Stomach smooth muscle (tissue), 2 donors: Measurements from ENCODE around the gene RECK.

Experiments used
- H3K27ac ChIP-seq: one replicate; pipeline ENCODE4 v1.7.0; 2013; ENCODE audit warnings: mild to moderate bottlenecking, low read length, inconsistent platforms
- H3K27me3 ChIP-seq, 2 donors: one replicate each; pipeline ENCODE4 v1.7.0; 2013; ENCODE audit warnings: low read length in 2 of 2; ENCODE audit not compliant: insufficient read depth in 2 of 2, control insufficient read depth in 1 of 2
- H3K36me3 ChIP-seq, 2 donors: one replicate each; pipeline ENCODE4 v1.7.0; 2013; ENCODE audit warnings: low read length in 2 of 2; ENCODE audit not compliant: control insufficient read depth in 2 of 2, insufficient read depth in 2 of 2
- H3K4me1 ChIP-seq: one replicate; pipeline ENCODE4 v1.7.0; 2013; ENCODE audit warnings: low read length; ENCODE audit not compliant: control insufficient read depth, insufficient read depth
- H3K4me3 ChIP-seq, 2 donors: one replicate each; pipeline ENCODE4 v1.7.0; 2013; ENCODE audit warnings: low read length in 2 of 2
- H3K9ac ChIP-seq, 2 donors: one replicate each; pipeline ENCODE4 v1.7.0; 2013; ENCODE audit warnings: low read length in 2 of 2, mild to moderate bottlenecking in 1 of 2
- H3K9me3 ChIP-seq, 2 donors: one replicate each; pipeline ENCODE4 v1.7.0; 2013; ENCODE audit warnings: low read length in 2 of 2; ENCODE audit not compliant: control insufficient read depth in 2 of 2
- donor health status: healthy.
- donor health status: Pancreatic carcinoma.

Gene RECK

GRCh38 chr9:36138496-36138895, 101.8 kb downstream of the RECK start:
- peak overlapping the region in 1 of 2 donors; percentile 29 for H3K9ac ChIP-seq
- peaks cover 68% of the 10 kb centered on the region for H3K4me1 ChIP-seq
- no peaks in the 10 kb centered on the region for H3K9me3 ChIP-seq
- H3K4me3 ChIP-seq, result peak overlapping the region; percentile 32 to 35
- H3K27me3 ChIP-seq, result no peaks in the 10 kb centered on the region
- no peak overlapping the region for H3K27ac ChIP-seq
- no peaks in the 10 kb centered on the region for H3K36me3 ChIP-seq

- H3K36me3 ChIP-seq, result no peaks in the 10 kb centered on the region
- H3K4me3 ChIP-seq, result peak overlapping the region in 1 of 2 donors; percentile 32
- peaks cover 72% of the 10 kb centered on the region for H3K4me1 ChIP-seq
- H3K27ac ChIP-seq, result no peak overlapping the region
- H3K9ac ChIP-seq, result peak overlapping the region in 1 of 2 donors; percentile 29
- H3K27me3 ChIP-seq, result no peaks in the 10 kb centered on the region
- H3K9me3 ChIP-seq, result no peaks in the 10 kb centered on the region
Measured at GRCh38 chr9:36138901-36139300, 102.2 kb downstream of the RECK start.

- no peaks in the 10 kb centered on the region for H3K9me3 ChIP-seq
- H3K9ac ChIP-seq, result peak overlapping the region; percentile 29 to 61
- no peaks in the 10 kb centered on the region for H3K27me3 ChIP-seq
- peak overlapping the region in 1 of 2 donors; percentile 47 for H3K4me3 ChIP-seq
- peaks cover 80% of the 10 kb centered on the region for H3K4me1 ChIP-seq
- H3K36me3 ChIP-seq, result peaks cover 5 to 6% of the 10 kb centered on the region in 2 donors
- peak overlapping the region; percentile 96 for H3K27ac ChIP-seq
Measured at GRCh38 chr9:36140086-36141084, 103.7 kb downstream of the RECK start.

DNA sequence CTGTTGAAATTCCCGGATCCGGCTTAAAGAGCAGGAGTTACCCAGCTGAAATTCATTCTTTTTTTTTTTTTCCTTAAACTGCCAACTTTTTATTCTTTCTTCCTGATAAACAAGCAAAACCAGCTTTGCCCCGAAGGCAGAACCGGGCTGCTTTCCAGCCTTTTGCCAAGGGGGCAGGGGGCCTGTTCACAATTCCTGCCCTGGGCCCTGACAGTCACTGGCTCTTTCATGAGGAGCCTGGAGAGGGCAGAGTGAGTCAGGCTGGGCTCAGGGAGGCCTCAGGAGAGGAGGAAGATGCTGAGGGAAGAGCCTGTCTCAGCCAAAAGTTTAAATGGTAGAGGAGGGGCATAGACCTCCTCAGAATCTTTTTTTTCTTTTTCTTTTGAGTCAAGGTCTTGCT, 104.6 kb downstream of the RECK start:
- peaks cover 6 to 10% of the 10 kb centered on the region in 2 donors for H3K36me3 ChIP-seq
- H3K9me3 ChIP-seq, result no peaks in the 10 kb centered on the region
- H3K27me3 ChIP-seq, result no peaks in the 10 kb centered on the region
- peak overlapping the region; percentile 96 for H3K27ac ChIP-seq
- H3K4me3 ChIP-seq, result no peak overlapping the region
- peak overlapping the region in 1 of 2 donors; percentile 61 for H3K9ac ChIP-seq
- H3K4me1 ChIP-seq, result peaks cover 74% of the 10 kb centered on the region

DNA sequence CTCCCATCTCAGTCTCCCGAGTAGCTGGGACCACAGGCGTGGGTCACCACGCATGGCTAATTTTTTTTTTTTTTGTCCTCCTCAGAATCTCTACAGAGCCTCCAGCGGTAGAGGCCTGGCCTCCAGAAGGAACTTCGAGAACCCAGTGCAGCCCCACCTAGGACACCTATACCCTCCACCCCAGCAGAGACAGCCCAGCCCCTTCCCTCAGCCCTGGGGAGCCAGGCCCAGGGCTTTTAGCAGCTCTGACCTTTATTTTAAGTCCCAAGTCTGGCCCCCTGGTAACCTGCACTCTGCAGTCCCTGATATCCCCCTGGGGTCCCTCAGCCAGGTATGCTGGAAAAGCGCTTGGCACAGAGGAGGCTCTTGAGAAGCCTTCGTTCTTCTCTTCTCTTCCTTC, 105.0 kb downstream of the RECK start:
- peak overlapping the region in 1 of 2 donors; percentile 61 for H3K9ac ChIP-seq
- H3K27ac ChIP-seq, result peak overlapping the region; percentile 96
- H3K27me3 ChIP-seq, result no peaks in the 10 kb centered on the region
- peaks cover 77% of the 10 kb centered on the region for H3K4me1 ChIP-seq
- peaks cover 6 to 10% of the 10 kb centered on the region in 2 donors for H3K36me3 ChIP-seq
- no peaks in the 10 kb centered on the region for H3K9me3 ChIP-seq
- H3K4me3 ChIP-seq, result peak overlapping the region in 1 of 2 donors; percentile 69

DNA sequence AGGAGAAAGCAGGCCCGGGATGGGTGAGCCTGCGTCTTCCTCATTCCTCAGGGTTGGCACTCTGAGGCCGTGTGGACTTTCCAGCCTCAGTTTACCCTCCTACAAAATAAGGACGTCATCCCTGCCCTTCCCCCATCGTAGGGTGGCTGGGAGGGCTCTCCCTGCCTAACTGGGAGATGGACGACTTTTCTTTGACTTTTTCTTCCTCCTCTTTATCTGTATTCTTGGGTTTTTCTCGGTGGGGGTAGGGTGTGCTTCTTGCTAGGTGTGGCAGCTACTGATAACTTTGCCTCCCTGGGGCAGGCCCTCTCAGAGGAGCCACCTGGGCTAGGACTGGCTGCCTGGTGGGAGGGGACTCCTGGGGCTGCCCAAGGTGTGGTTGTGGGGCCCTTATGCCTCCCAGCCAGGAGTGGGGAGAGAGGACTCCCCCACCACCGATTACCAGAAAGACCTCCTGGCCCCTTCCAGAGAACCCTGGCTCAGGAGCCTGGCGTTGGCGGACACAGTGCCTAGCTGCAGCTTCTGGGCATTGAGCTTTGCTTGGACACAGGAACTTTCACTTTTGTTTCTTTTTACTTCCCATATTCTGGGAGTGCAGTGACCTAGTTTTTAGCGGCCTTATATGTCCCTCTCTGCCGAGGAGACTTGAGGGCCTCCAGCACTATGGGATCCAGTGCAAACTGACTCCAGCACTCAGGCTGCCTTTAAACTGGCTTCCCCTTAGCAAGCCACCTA, 106.0 kb downstream of the RECK start:
- Histone ChIP-seq H3K4me1 (peaks cover 78% of the 10 kb centered on the region), H3K4me3 (peak overlapping the region; percentile 53 to 69), H3K9ac (peak overlapping the region; percentile 61 to 84)

GRCh38 chr9:36143245-36143641, 106.5 kb downstream of the RECK start:
- H3K9ac ChIP-seq, result peak overlapping the region; percentile 61 to 84
- H3K4me1 ChIP-seq, result peaks cover 78% of the 10 kb centered on the region
- peak overlapping the region; percentile 53 to 69 for H3K4me3 ChIP-seq

More for the DNA sequence above, 106.0 kb downstream of the RECK start:
- Histone ChIP-seq H3K36me3 (peaks cover 6 to 10% of the 10 kb centered on the region in 2 donors), H3K27ac (peak overlapping the region; percentile 96), H3K27me3 (no peaks in the 10 kb centered on the region), H3K9me3 (no peaks in the 10 kb centered on the region)

DNA sequence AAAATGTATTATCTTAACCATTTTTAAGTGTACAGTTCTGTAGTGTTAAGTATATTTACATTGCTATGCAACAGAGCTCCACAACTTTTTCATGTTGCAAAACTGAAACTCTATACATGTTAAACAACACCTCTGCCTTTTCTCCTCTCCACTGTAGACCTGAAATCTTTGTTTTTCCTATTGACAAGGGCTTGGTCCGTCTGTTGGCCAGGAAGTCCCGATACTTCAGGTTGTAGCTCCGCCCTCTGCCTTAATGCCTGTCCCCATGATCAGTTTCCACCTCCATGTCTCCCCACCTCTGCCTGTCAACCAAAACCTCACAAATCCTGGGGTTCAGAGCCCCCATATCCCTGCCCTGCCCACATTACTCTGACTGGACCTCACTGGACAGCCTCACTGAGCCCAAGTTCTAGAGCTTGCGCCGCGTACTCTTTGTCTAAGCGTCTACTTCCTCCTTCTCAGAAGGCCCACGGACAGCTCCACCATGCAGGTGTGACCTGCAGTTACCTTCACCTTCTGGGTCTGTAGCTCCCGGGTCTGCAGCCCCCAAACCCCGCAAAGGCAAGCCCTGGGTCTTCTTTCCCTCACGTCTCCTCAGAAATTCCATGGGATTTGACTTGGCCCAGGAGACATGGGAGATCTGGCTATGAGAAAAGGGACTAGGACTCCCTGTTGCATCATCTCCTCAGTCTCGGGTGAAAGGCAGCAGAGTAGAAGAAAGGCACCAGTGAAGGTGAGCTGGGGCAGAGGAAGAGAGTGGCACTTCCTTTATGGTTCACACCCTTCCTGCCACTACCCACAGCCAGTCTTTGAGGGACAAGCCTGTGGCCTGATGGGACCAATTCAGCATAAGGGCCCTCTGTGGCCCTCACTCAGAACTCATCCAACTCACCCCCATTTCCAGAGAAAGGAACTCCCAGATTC, 107.9 kb downstream of the RECK start:
- peaks cover 81% of the 10 kb centered on the region for H3K4me1 ChIP-seq
- peaks cover 6 to 10% of the 10 kb centered on the region in 2 donors for H3K36me3 ChIP-seq
- peak overlapping the region; percentile 37 for H3K27ac ChIP-seq
- H3K9ac ChIP-seq, result no peak overlapping the region
- no peak overlapping the region for H3K4me3 ChIP-seq
- H3K9me3 ChIP-seq, result no peaks in the 10 kb centered on the region
- no peaks in the 10 kb centered on the region for H3K27me3 ChIP-seq

More at GRCh38 chr9:36143245-36143641, 106.5 kb downstream of the RECK start:
- Histone ChIP-seq H3K27ac (peak overlapping the region; percentile 96), H3K36me3 (peaks cover 6 to 10% of the 10 kb centered on the region in 2 donors), H3K9me3 (no peaks in the 10 kb centered on the region), H3K27me3 (no peaks in the 10 kb centered on the region)

GRCh38 chr9:36145970-36146369, 109.3 kb downstream of the RECK start:
- Histone ChIP-seq H3K27ac (peak overlapping the region; percentile 1), H3K4me1 (peaks cover 71% of the 10 kb centered on the region)

GRCh38 chr9:36146651-36147050, 109.9 kb downstream of the RECK start:
- Histone ChIP-seq H3K9ac (no peak overlapping the region), H3K27me3 (no peaks in the 10 kb centered on the region), H3K9me3 (no peaks in the 10 kb centered on the region), H3K36me3 (peaks cover 20 to 24% of the 10 kb centered on the region in 2 donors), H3K27ac (peak overlapping the region; percentile 80), H3K4me3 (no peak overlapping the region), H3K4me1 (peaks cover 69% of the 10 kb centered on the region)

More at GRCh38 chr9:36145970-36146369, 109.3 kb downstream of the RECK start:
- Histone ChIP-seq H3K27me3 (no peaks in the 10 kb centered on the region), H3K9ac (no peak overlapping the region), H3K4me3 (no peak overlapping the region), H3K9me3 (no peaks in the 10 kb centered on the region), H3K36me3 (peaks cover 13 to 19% of the 10 kb centered on the region in 2 donors)
